T1000 (cell line): ENCODE measurements around the gene PRPS1.
"Not testable (repeated sequence)": the region's sequence is repeated elsewhere in the genome, so short reads cannot be mapped to it uniquely, and the experiment has no call there.

Source experiments
- DNase-seq: peaks from one replicate; lab custom pipeline; 2025; ENCODE audit warnings: mixed read lengths; lab: John Stamatoyannopoulos, UW

Gene PRPS1

GRCh38 chrX:107675365-107675654, 47.0 kb downstream of the PRPS1 start:
- DNase-seq = no peak

GRCh38 chrX:107675823-107676555, 47.7 kb downstream of the PRPS1 start:
- no peak for DNase-seq

- DNase-seq = peak; percentile 31
These were observed 48.5 kb downstream of the PRPS1 start for GRCh38 chrX:107676559-107677378.

- DNase-seq = no peak
These were observed 49.2 kb downstream of the PRPS1 start for GRCh38 chrX:107677501-107677901.

- DNase-seq = no peak
These were observed 49.6 kb downstream of the PRPS1 start for GRCh38 chrX:107677909-107678308.

GRCh38 chrX:107678957-107679740, 50.8 kb downstream of the PRPS1 start:
- DNase-seq = no peak

GRCh38 chrX:107682256-107682655, 53.9 kb downstream of the PRPS1 start:
- no peak for DNase-seq

GRCh38 chrX:107683124-107683895, 55.0 kb downstream of the PRPS1 start:
- DNase-seq = no peak

- no peak for DNase-seq
These were observed 55.6 kb downstream of the PRPS1 start for GRCh38 chrX:107683931-107684330.

GRCh38 chrX:107684956-107685385, 56.7 kb downstream of the PRPS1 start:
- no peak for DNase-seq

- not testable (repeated sequence) for DNase-seq
These were observed 57.3 kb downstream of the PRPS1 start for GRCh38 chrX:107685586-107685985.

GRCh38 chrX:107686026-107686425, 57.7 kb downstream of the PRPS1 start:
- DNase-seq = no peak

GRCh38 chrX:107686792-107687191, 58.5 kb downstream of the PRPS1 start:
- no peak for DNase-seq

- DNase-seq = no peak
These were observed 59.1 kb downstream of the PRPS1 start for GRCh38 chrX:107687445-107687844.

GRCh38 chrX:107691024-107691448, 62.7 kb downstream of the PRPS1 start:
- DNase-seq = no peak

GRCh38 chrX:107699616-107700015, 71.3 kb downstream of the PRPS1 start:
- no peak for DNase-seq

GRCh38 chrX:107700317-107700774, 72.0 kb downstream of the PRPS1 start:
- no peak for DNase-seq
